ENCODE measurements around the gene BARX2. TPM values are rescaled to one million over a fixed set of nuclear protein-coding genes. Genes with fewer than 3 reads are reported as not detected.

The BARX2 gene
- polyA plus RNA-seq, 4 donors, result 0.41 to 1.1 (median 0.81) TPM

DNA sequence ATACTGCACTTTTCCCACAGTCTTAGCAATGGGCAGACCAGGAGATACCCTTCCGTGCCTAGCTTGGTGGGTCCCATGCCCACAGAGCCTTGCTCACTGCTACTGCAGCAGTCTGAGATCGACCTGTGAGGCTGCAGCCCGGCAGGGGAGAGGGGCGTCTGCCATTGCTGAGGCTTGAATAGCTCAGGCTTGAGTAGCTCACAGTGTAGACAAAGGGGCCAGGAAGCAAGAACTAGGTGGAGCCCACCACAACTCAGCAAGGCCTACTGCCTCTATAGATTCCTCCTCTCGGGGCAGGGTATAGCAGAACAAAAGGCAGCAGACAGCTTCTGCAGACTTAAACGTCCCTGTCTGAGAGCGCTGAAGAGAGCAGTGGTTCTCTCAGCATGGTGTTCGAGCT lies 118.1 kb downstream of the BARX2 start:
- no peak for DNase-seq (ENCODE audit: low read depth in 4 of 4, low spot score in 2 of 4)

Other genes starting within 250 kb of the BARX2 start
- 10 to 100 TPM; 12.8 to 22.2 (median 17.7) TPM for gene ARHGAP32, start 183.5 kb upstream of the BARX2 start, polyA plus RNA-seq (ENCODE audit: insufficient read length in 4 of 4)